ENCODE measurements around the gene LRBA.

GRCh38 chr4:150237110-150237872 lies 777.8 kb downstream of the LRBA start:
- TF ChIP-seq, protein P1, sequence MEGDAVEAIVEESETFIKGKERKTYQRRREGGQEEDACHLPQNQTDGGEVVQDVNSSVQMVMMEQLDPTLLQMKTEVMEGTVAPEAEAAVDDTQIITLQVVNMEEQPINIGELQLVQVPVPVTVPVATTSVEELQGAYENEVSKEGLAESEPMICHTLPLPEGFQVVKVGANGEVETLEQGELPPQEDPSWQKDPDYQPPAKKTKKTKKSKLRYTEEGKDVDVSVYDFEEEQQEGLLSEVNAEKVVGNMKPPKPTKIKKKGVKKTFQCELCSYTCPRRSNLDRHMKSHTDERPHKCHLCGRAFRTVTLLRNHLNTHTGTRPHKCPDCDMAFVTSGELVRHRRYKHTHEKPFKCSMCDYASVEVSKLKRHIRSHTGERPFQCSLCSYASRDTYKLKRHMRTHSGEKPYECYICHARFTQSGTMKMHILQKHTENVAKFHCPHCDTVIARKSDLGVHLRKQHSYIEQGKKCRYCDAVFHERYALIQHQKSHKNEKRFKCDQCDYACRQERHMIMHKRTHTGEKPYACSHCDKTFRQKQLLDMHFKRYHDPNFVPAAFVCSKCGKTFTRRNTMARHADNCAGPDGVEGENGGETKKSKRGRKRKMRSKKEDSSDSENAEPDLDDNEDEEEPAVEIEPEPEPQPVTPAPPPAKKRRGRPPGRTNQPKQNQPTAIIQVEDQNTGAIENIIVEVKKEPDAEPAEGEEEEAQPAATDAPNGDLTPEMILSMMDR (IDR thresholded peaks at IDR 0.05), result no peak
- TF ChIP-seq POLR2A (IDR thresholded peaks at IDR 0.05), result no peak

Measured in testis (tissue), 2 donors.